Fibroblast of lung (primary cell): ENCODE data around the gene CLCN4. TPM values are rescaled to one million over a fixed set of nuclear protein-coding genes. Genes with fewer than 3 reads are reported as not detected.

ENCODE experiments used
- DNase-seq, 2 donors: peaks; one replicate each; pipeline versions ENCODE4 v3.0.0 to v3.0.0-alpha.2; 2010; ENCODE audit warnings: low read depth in 2 of 2
- H2AFZ ChIP-seq: 2 replicates; pipeline ENCODE4 v1.5.1; 2012; ENCODE audit warnings: low read length, control low read depth, inconsistent platforms
- H3K27ac ChIP-seq: 2 replicates; pipeline ENCODE4 v1.5.1; 2011; ENCODE audit warnings: low read length, control low read depth; ENCODE audit not compliant: insufficient read depth
- H3K27me3 ChIP-seq: 2 replicates; pipeline ENCODE4 v1.5.1; 2011; ENCODE audit warnings: mild to moderate bottlenecking, low read length; ENCODE audit not compliant: control insufficient read depth, insufficient read depth
- H3K36me3 ChIP-seq: 2 replicates; pipeline ENCODE4 v1.5.1; 2011; ENCODE audit warnings: low read length; ENCODE audit not compliant: control insufficient read depth, insufficient read depth
- H3K4me1 ChIP-seq: 2 replicates; pipeline ENCODE4 v1.5.1; 2011; ENCODE audit warnings: low read length; ENCODE audit not compliant: control insufficient read depth, insufficient read depth; ENCODE audit errors: extremely low read depth
- H3K4me2 ChIP-seq: 2 replicates; pipeline ENCODE4 v1.5.1; 2011; ENCODE audit warnings: low read length, control low read depth; ENCODE audit not compliant: insufficient read depth; ENCODE audit errors: extremely low read depth
- H3K4me3 ChIP-seq, 4 experiments: fragments of 200-600 bp in 1 of 4; sonication (generic) in 1 of 4; replicated peaks in 1 of 4; 2 replicates each; pipeline ENCODE4 v1.5.1; 2011 to 2016; ENCODE audit warnings: low read length in 4 of 4, low read depth in 3 of 4, mild to moderate bottlenecking in 3 of 4, control low read depth in 2 of 4, inconsistent platforms in 1 of 4, mixed read lengths in 1 of 4; ENCODE audit not compliant: insufficient read depth in 1 of 4; ENCODE audit errors: control extremely low read depth in 1 of 4
- H3K79me2 ChIP-seq: 2 replicates; pipeline ENCODE4 v1.5.1; 2012; ENCODE audit warnings: mild to moderate bottlenecking, low read length, inconsistent platforms; ENCODE audit not compliant: control insufficient read depth, insufficient read depth
- H3K9ac ChIP-seq: 2 replicates; pipeline ENCODE4 v1.5.1; 2011; ENCODE audit warnings: mild to moderate bottlenecking, low read length, control low read depth; ENCODE audit not compliant: insufficient read depth
- H3K9me3 ChIP-seq: 2 replicates; pipeline ENCODE4 v1.5.1; 2012; ENCODE audit warnings: low read depth, low read length; ENCODE audit not compliant: control insufficient read depth, insufficient read depth
- H4K20me1 ChIP-seq: 2 replicates; pipeline ENCODE4 v1.5.1; 2011; ENCODE audit warnings: low read length; ENCODE audit not compliant: control insufficient read depth, insufficient read depth; ENCODE audit errors: extremely low read depth
- CTCF ChIP-seq, 2 donors: IDR thresholded peaks in 1 of 2; conservative IDR thresholded peaks in 1 of 2; 1 replicate in 1 of 2; 2 replicates in 1 of 2; pipeline ENCODE4 v1.5.1; 2011 to 2012; ENCODE audit warnings: low read length in 2 of 2, control low read depth in 1 of 2, inconsistent platforms in 1 of 2, low read depth in 1 of 2, mild to moderate bottlenecking in 1 of 2
- EZH2 ChIP-seq: IDR thresholded peaks from 2 replicates; pipeline ENCODE4 v1.5.1; 2012; ENCODE audit warnings: low read length, control low read depth, mild to moderate bottlenecking; ENCODE audit errors: missing control alignments
- polyA plus RNA-seq, 2 donors: library from polyadenylated mRNA; depleted of rRNA in 1 of 2; stranded (reverse) in 1 of 2; unstranded in 1 of 2; fragments of >200 nt; gene quantifications; 2 replicates each; pipeline ENCODE4 v1.2.1, GENCODE V29; 2011 to 2012; ENCODE audit warnings: missing spikeins in 1 of 2
- total RNA-seq: library from RNA; depleted of rRNA; stranded (reverse); fragments of >200 nt; gene quantifications from 2 replicates; pipeline ENCODE4 v1.2.1, GENCODE V29; 2014

The CLCN4 gene
- total and polyA plus RNA-seq, 2 donors (not counting 1 experiment from before 2014, with no cell fraction given): 0.70 to 4.0 TPM

GRCh38 chrX:10146346-10146745 is 10.4 kb upstream of the CLCN4 start:
- Histone ChIP-seq H3K9ac (no peak overlapping the region), H3K4me2 (no peak overlapping the region), H4K20me1 (no peaks in the 10 kb centered on the region), H2AFZ (no peak overlapping the region), H3K27ac (no peak overlapping the region), H3K4me1 (no peaks in the 10 kb centered on the region), H3K4me3 (no peak overlapping the region), H3K36me3 (peaks cover 2% of the 10 kb centered on the region), H3K9me3 (no peaks in the 10 kb centered on the region), H3K79me2 (no peaks in the 10 kb centered on the region), H3K27me3 (no peaks in the 10 kb centered on the region)
- DNase-seq: no peak
- TF ChIP-seq EZH2 (no peak), CTCF (conservative IDR thresholded peaks at IDR 0.05 in 1 of 2, IDR thresholded peaks at IDR 0.05 in 1 of 2; ENCODE audit: low read depth in 1 of 2, low read length in 2 of 2) (no peak)

GRCh38 chrX:10152086-10152485 is 4.7 kb upstream of the CLCN4 start:
- Histone ChIP-seq H3K4me2 (no peak overlapping the region), H3K27me3 (no peaks in the 10 kb centered on the region)
- TF ChIP-seq EZH2 (no peak), CTCF (conservative IDR thresholded peaks at IDR 0.05 in 1 of 2, IDR thresholded peaks at IDR 0.05 in 1 of 2; ENCODE audit: low read depth in 1 of 2, low read length in 2 of 2) (no peak)

GRCh38 chrX:10155137-10155536 is 1.6 kb upstream of the CLCN4 start:
- TF ChIP-seq EZH2: no peak
- H3K9me3 ChIP-seq: no peaks in the 10 kb centered on the region
- H3K79me2 ChIP-seq: no peaks in the 10 kb centered on the region
- no peak overlapping the region for H2AFZ ChIP-seq
- no peaks in the 10 kb centered on the region for H3K27me3 ChIP-seq
- H3K9ac ChIP-seq: no peak overlapping the region
- H3K36me3 ChIP-seq: no peaks in the 10 kb centered on the region
- no peak overlapping the region for H3K4me2 ChIP-seq
- H3K27ac ChIP-seq: no peak overlapping the region
- no peaks in the 10 kb centered on the region for H4K20me1 ChIP-seq
- H3K4me1 ChIP-seq: peaks cover 4% of the 10 kb centered on the region
- no peak for DNase-seq
- H3K4me3 ChIP-seq: no peak overlapping the region

More at GRCh38 chrX:10152086-10152485, 4.7 kb upstream of the CLCN4 start:
- no peaks in the 10 kb centered on the region for H3K36me3 ChIP-seq
- no peaks in the 10 kb centered on the region for H3K9me3 ChIP-seq
- H3K79me2 ChIP-seq: no peaks in the 10 kb centered on the region
- H3K27ac ChIP-seq: no peak overlapping the region
- H3K4me1 ChIP-seq: peaks cover 2% of the 10 kb centered on the region
- H4K20me1 ChIP-seq: no peaks in the 10 kb centered on the region
- no peak overlapping the region for H3K4me3 ChIP-seq
- no peak for DNase-seq
- no peak overlapping the region for H3K9ac ChIP-seq
- no peak overlapping the region for H2AFZ ChIP-seq
